Uterine smooth muscle cell (primary cell): ENCODE measurements around the gene NR2F1. TPM values are rescaled to one million over a fixed set of nuclear protein-coding genes. Genes with fewer than 3 reads are reported as not detected.

Source experiments
- total RNA-seq: library from RNA; depleted of rRNA; stranded (reverse); fragments of >200 nt; gene quantifications from 2 replicates; pipeline ENCODE4 v1.2.3, GENCODE V29; 2014

NR2F1 gene
- 51.9 and 63.0 TPM in 2 replicates for total RNA-seq

DNA sequence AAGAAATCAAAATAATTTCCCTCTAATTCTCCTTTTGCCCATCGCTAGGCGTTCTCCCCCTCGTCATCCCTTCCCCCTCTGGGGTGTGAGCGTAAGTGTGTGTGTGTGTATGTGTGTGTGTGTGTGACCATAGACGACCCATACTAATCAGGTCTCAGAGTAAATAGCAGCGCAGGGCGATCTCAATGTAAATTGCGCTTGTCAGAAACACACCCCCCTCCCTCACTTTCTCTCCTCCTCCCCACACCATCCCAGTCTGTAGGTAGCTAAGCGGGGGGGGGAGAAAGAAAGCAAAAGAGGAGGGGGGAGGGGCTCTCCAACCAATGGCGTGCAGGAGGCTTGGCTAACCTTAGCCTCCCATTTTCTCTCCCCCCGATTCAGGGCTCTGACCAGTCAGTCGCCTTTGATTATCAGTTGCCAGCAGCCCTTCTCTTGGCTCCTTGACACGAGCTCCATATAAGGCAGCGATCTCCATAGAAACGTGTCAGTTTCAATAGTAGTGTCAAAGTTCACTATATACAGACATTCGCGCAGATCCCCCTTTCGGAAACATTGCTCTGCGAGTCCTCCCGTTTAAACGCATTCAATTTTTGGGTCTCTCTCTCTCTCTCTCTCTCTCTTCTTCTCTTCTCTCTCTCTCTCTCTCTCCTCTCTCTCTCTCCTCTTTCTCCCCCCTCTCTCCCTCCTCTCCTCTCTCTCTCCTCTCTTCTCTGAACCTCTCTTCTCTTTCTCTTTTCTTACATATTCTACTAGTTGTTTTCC, at the start of gene NR2F1:
NR2F1 (plus strand) TSS at position 546 of the 762 bp plus-strand sequence. CDS start 1,802 bp downstream, outside the sequence.

DNA sequence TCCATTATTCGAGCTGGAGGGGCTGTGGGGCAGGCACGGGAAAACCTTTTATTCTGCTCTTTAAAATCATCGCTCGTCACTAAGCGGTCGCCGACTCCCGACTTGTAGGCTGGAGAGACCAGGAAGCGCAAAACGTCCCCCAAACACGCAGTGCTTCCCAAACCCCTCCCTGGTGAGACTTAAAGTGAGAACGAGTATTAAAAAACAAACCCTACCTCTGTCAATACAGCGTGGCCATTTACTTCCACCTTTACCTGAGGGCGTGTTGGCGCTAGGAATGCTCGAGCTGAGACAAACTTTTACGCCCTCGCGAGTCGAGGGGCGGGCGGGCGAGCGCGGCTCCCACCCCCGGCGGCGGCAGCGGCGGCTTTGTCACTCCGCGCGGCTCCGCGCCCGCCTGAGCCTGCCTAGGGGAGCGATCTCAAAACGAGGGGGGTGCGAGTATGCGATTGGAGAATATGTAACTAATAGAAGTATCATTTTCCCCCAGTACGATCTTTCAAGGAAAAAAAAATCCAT, 2.0 kb upstream of the NR2F1 start, which contains the start of gene NR2F1-AS1:
NR2F1-AS1 (minus strand) TSS at position 293 of the 519 bp plus-strand sequence.

Other genes starting within 250 kb of the NR2F1 start
- gene NR2F1-AS1, start 2.0 kb upstream of the NR2F1 start, total RNA-seq: 20.1 and 21.0 TPM in 2 replicates
- 1.00 and 1.4 TPM in 2 replicates for gene POU5F2, start 158.4 kb downstream of the NR2F1 start, total RNA-seq